ENCODE measurements around the gene ANXA4.
A peak's percentile ranks its signal among the peaks of the same experiment; 100 is the strongest.
"Not testable (repeated sequence)": the region's sequence is repeated elsewhere in the genome, so short reads cannot be mapped to it uniquely, and the experiment has no call there.

The ANXA4 gene

GRCh38 chr2:69721022-69721421, 20.9 kb upstream of the ANXA4 start:
- no peak for DNase-seq

- DNase-seq, result no peak
These were observed 18.1 kb upstream of the ANXA4 start for GRCh38 chr2:69723791-69724190.

GRCh38 chr2:69724540-69725159, 17.3 kb upstream of the ANXA4 start:
- DNase-seq, result peak; percentile 92

- no peak for DNase-seq
These were observed 16.1 kb upstream of the ANXA4 start for GRCh38 chr2:69725706-69726360.

- DNase-seq, result no peak
These were observed 12.7 kb upstream of the ANXA4 start for GRCh38 chr2:69729266-69729665.

- no peak for DNase-seq
These were observed 12.2 kb upstream of the ANXA4 start for GRCh38 chr2:69729781-69730180.

- no peak for DNase-seq
These were observed 10.6 kb upstream of the ANXA4 start for GRCh38 chr2:69731147-69731970.

GRCh38 chr2:69733342-69734034, 8.4 kb upstream of the ANXA4 start:
- DNase-seq, result no peak

GRCh38 chr2:69734035-69734611, 7.8 kb upstream of the ANXA4 start:
- no peak for DNase-seq

GRCh38 chr2:69734854-69735544, 6.9 kb upstream of the ANXA4 start:
- DNase-seq, result no peak

GRCh38 chr2:69735686-69736085, 6.2 kb upstream of the ANXA4 start:
- DNase-seq, result no peak

GRCh38 chr2:69738149-69738548, 3.8 kb upstream of the ANXA4 start:
- not testable (repeated sequence) for DNase-seq

- peak; percentile 57 for DNase-seq
These were observed 1.4 kb upstream of the ANXA4 start for GRCh38 chr2:69740502-69740951.

GRCh38 chr2:69741229-69741574, 732 bp upstream of the ANXA4 start:
- DNase-seq, result peak; percentile 67

- no peak for DNase-seq
These were observed 503 bp downstream of the ANXA4 start for GRCh38 chr2:69742322-69742952.

- DNase-seq, result no peak
These were observed 1.9 kb downstream of the ANXA4 start for GRCh38 chr2:69743847-69744264.

- no peak for DNase-seq
These were observed 2.5 kb downstream of the ANXA4 start for GRCh38 chr2:69744456-69744855.

- no peak for DNase-seq
These were observed 3.1 kb downstream of the ANXA4 start for GRCh38 chr2:69745035-69745434.

GRCh38 chr2:69750246-69750645, 8.3 kb downstream of the ANXA4 start:
- DNase-seq, result no peak

GRCh38 chr2:69753659-69754363, 11.9 kb downstream of the ANXA4 start:
- no peak for DNase-seq

- no peak for DNase-seq
These were observed 12.7 kb downstream of the ANXA4 start for GRCh38 chr2:69754633-69755032.
